ENCODE results near the gene ANKRD17. TPM values are rescaled to one million over a fixed set of nuclear protein-coding genes. Genes with fewer than 3 reads are reported as not detected.
"Not testable (repeated sequence)": the region's sequence is repeated elsewhere in the genome, so short reads cannot be mapped to it uniquely, and the experiment has no call there.

Gene ANKRD17
- polyA plus RNA-seq, 1 of the 3 experiments (the other 2 are of a cell fraction) = 25.6 TPM

GRCh38 chr4:73230865-73231517 is 27.6 kb downstream of the ANKRD17 start:
- Histone ChIP-seq H4K20me1 (ENCODE audit: insufficient read depth) (no peaks in the 10 kb centered on the region), H3K79me2 (ENCODE audit: insufficient read depth) (peaks cover 87% of the 10 kb centered on the region), H3K4me3 (ENCODE audit: low read depth in 2 of 2, low read length in 1 of 2) (no peak overlapping the region), H3K9ac (no peak overlapping the region), H3K4me1 (ENCODE audit: control insufficient read depth in 1 of 2, insufficient read depth in 2 of 2, low read depth in 1 of 2, low read length in 1 of 2) (no peaks in the 10 kb centered on the region), H3K27ac (ENCODE audit: low read depth in 2 of 2, low read length in 1 of 2) (no peak overlapping the region), H3K27me3 (ENCODE audit: insufficient read depth) (no peaks in the 10 kb centered on the region), H2AFZ (ENCODE audit: low read depth) (no peak overlapping the region), H3K36me3 (replicated peaks in 1 of 2; ENCODE audit: control insufficient read depth in 1 of 2, insufficient read depth in 2 of 2, low read length in 1 of 2) (peaks cover 31 to 37% of the 10 kb centered on the region in 2 experiments), H3K9me3 (no peaks in the 10 kb centered on the region), H3F3A (replicated peaks; ENCODE audit: insufficient read depth) (peaks cover 3% of the 10 kb centered on the region), H3K4me2 (no peak overlapping the region), H3K9me2 (no peaks in the 10 kb centered on the region)
- ChIA-PET CTCF (interaction anchor here (2.0 kb wide), 1 partner anchor 26 kb away, joined by 4 read pairs; no protein-coding TSS in a partner anchor), POLR2A (no interaction called here)
- WGBS (ENCODE audit: low lambda C conversion rate) = 97% methylated on average over 3 of the region's 3 CpGs
- TF ChIP-seq RXRA (IDR thresholded peaks at IDR 0.05; ENCODE audit: borderline replicate concordance, low read depth) = no peak
- no peak for TF ChIP-seq NFIC (IDR thresholded peaks at IDR 0.05; ENCODE audit: borderline replicate concordance)
- TF ChIP-seq JUND (IDR thresholded peaks at IDR 0.05) = no peak
- TF ChIP-seq YY1 (IDR thresholded peaks at IDR 0.05; ENCODE audit: low read depth) = no peak
- DNase-seq = no peak

DNA sequence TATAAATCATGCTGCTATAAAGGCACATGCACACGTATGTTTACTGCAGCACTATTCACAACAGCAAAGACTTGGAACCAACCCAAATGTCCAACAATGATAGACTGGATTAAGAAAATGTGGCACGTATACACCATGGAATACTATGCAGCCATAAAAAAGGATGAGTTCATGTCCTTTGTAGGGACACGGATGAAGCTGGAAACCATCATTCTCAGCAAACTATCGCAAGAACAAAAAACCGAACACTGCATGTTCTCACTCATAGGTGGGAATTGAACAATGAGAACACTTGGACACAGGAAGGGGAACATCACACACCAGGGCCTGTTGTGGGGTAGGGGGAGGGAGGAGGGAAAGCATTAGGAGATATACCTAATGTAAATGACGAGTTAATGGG is 29.8 kb downstream of the ANKRD17 start:
- H3K4me1 ChIP-seq (ENCODE audit: control insufficient read depth in 1 of 2, insufficient read depth in 2 of 2, low read depth in 1 of 2, low read length in 1 of 2); H4K20me1 ChIP-seq (ENCODE audit: insufficient read depth); H3K27ac ChIP-seq (ENCODE audit: low read depth in 2 of 2, low read length in 1 of 2); H3K9ac ChIP-seq; CTCF ChIA-PET; H3K4me3 ChIP-seq (ENCODE audit: low read depth in 2 of 2, low read length in 1 of 2); H3K27me3 ChIP-seq (ENCODE audit: insufficient read depth); DNase-seq; H3K9me3 ChIP-seq; H3K4me2 ChIP-seq; H3K9me2 ChIP-seq; H2AFZ ChIP-seq (ENCODE audit: low read depth); POLR2A ChIA-PET: not testable (repeated sequence)
- Histone ChIP-seq H3K36me3 (replicated peaks in 1 of 2; ENCODE audit: control insufficient read depth in 1 of 2, insufficient read depth in 2 of 2, low read length in 1 of 2) (peaks cover 15 to 17% of the 10 kb centered on the region in 2 experiments), H3K79me2 (ENCODE audit: insufficient read depth) (peaks cover 86% of the 10 kb centered on the region), H3F3A (replicated peaks; ENCODE audit: insufficient read depth) (peaks cover 18% of the 10 kb centered on the region)
- 94% methylated on average over 6 of the region's 6 CpGs for WGBS (ENCODE audit: low lambda C conversion rate)

GRCh38 chr4:73224886-73225285 is 33.7 kb downstream of the ANKRD17 start:
- Histone ChIP-seq H3F3A (replicated peaks; ENCODE audit: insufficient read depth) (peaks cover 27% of the 10 kb centered on the region), H3K4me2 (no peak overlapping the region), H3K36me3 (replicated peaks in 1 of 2; ENCODE audit: control insufficient read depth in 1 of 2, insufficient read depth in 2 of 2, low read length in 1 of 2) (peaks cover 6 to 8% of the 10 kb centered on the region in 2 experiments), H3K4me3 (ENCODE audit: low read depth in 2 of 2, low read length in 1 of 2) (no peak overlapping the region), H3K4me1 (ENCODE audit: control insufficient read depth in 1 of 2, insufficient read depth in 2 of 2, low read depth in 1 of 2, low read length in 1 of 2) (peaks cover 11 to 13% of the 10 kb centered on the region in 2 experiments), H3K9me3 (no peaks in the 10 kb centered on the region), H3K27ac (ENCODE audit: low read depth in 2 of 2, low read length in 1 of 2) (peak overlapping the region; percentile 0 to 40; a peak in 3 of 4 replicates), H2AFZ (ENCODE audit: low read depth) (no peak overlapping the region), H4K20me1 (ENCODE audit: insufficient read depth) (peaks cover 13% of the 10 kb centered on the region; the same call in 1 of the 2 replicates), H3K9ac (no peak overlapping the region), H3K9me2 (no peaks in the 10 kb centered on the region), H3K27me3 (ENCODE audit: insufficient read depth) (no peaks in the 10 kb centered on the region), H3K79me2 (ENCODE audit: insufficient read depth) (peaks cover 85% of the 10 kb centered on the region)
- ChIA-PET POLR2A (no interaction called here), CTCF (no interaction called here)
- 92% methylated on average over 3 of the region's 3 CpGs for WGBS (ENCODE audit: low lambda C conversion rate)
- no peak for TF ChIP-seq NFIC (IDR thresholded peaks at IDR 0.05; ENCODE audit: borderline replicate concordance)
- TF ChIP-seq TEAD4 (IDR thresholded peaks at IDR 0.05; ENCODE audit: borderline replicate concordance, insufficient read depth) = no peak
- TF ChIP-seq RXRA (IDR thresholded peaks at IDR 0.05; ENCODE audit: borderline replicate concordance, low read depth) = no peak
- no peak for TF ChIP-seq POLR2AphosphoS5 (IDR thresholded peaks at IDR 0.05; ENCODE audit: low read depth, low read length)
- TF ChIP-seq SMC3 (IDR thresholded peaks at IDR 0.05; ENCODE audit: low read depth, low read length) = no peak
- TF ChIP-seq, protein P1, sequence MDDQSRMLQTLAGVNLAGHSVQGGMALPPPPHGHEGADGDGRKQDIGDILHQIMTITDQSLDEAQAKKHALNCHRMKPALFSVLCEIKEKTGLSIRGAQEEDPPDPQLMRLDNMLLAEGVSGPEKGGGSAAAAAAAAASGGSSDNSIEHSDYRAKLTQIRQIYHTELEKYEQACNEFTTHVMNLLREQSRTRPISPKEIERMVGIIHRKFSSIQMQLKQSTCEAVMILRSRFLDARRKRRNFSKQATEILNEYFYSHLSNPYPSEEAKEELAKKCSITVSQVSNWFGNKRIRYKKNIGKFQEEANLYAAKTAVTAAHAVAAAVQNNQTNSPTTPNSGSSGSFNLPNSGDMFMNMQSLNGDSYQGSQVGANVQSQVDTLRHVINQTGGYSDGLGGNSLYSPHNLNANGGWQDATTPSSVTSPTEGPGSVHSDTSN (IDR thresholded peaks at IDR 0.05) = no peak
- TF ChIP-seq EZH2phosphoT487 (IDR thresholded peaks at IDR 0.05; ENCODE audit: borderline replicate concordance, low read depth) = no peak
- TF ChIP-seq, protein P2, sequence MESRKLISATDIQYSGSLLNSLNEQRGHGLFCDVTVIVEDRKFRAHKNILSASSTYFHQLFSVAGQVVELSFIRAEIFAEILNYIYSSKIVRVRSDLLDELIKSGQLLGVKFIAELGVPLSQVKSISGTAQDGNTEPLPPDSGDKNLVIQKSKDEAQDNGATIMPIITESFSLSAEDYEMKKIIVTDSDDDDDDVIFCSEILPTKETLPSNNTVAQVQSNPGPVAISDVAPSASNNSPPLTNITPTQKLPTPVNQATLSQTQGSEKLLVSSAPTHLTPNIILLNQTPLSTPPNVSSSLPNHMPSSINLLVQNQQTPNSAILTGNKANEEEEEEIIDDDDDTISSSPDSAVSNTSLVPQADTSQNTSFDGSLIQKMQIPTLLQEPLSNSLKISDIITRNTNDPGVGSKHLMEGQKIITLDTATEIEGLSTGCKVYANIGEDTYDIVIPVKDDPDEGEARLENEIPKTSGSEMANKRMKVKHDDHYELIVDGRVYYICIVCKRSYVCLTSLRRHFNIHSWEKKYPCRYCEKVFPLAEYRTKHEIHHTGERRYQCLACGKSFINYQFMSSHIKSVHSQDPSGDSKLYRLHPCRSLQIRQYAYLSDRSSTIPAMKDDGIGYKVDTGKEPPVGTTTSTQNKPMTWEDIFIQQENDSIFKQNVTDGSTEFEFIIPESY (IDR thresholded peaks at IDR 0.05; ENCODE audit: borderline replicate concordance, low read depth) = no peak
- no peak for TF ChIP-seq TAF1 (IDR thresholded peaks at IDR 0.05; ENCODE audit: borderline replicate concordance, low read depth, low read length)
- TF ChIP-seq GATA2 (CRISPR knock-in tag; IDR thresholded peaks at IDR 0.05) = no peak
- TF ChIP-seq SIN3A (IDR thresholded peaks at IDR 0.05; ENCODE audit: borderline replicate concordance, low read depth, low read length) = no peak
- TF ChIP-seq TCF12 (IDR thresholded peaks at IDR 0.05) = no peak
- TF ChIP-seq FOXJ3 (CRISPR knock-in tag; IDR thresholded peaks at IDR 0.05) = no peak
- no peak for DNase-seq

Data from SK-N-SH (cell line).